Hepatocyte (in vitro differentiated cells): ENCODE data around the gene CYB561D1.

Source experiments
- EZH2 ChIP-seq: fragments of 200-600 bp; sonication (generic); IDR thresholded peaks from 2 replicates; pipeline ENCODE4 v1.6.1; 2016; ENCODE audit warnings: antibody characterized with exemption, mild to moderate bottlenecking, borderline replicate concordance
- TF ChIP-seq, protein P1 (sequence below): fragments of 200-600 bp; sonication (generic); IDR thresholded peaks from 2 replicates; pipeline ENCODE4 v1.5.1; 2016; ENCODE audit warnings: antibody characterized with exemption, mild to moderate bottlenecking; ENCODE audit not compliant: poor library complexity

DNA sequence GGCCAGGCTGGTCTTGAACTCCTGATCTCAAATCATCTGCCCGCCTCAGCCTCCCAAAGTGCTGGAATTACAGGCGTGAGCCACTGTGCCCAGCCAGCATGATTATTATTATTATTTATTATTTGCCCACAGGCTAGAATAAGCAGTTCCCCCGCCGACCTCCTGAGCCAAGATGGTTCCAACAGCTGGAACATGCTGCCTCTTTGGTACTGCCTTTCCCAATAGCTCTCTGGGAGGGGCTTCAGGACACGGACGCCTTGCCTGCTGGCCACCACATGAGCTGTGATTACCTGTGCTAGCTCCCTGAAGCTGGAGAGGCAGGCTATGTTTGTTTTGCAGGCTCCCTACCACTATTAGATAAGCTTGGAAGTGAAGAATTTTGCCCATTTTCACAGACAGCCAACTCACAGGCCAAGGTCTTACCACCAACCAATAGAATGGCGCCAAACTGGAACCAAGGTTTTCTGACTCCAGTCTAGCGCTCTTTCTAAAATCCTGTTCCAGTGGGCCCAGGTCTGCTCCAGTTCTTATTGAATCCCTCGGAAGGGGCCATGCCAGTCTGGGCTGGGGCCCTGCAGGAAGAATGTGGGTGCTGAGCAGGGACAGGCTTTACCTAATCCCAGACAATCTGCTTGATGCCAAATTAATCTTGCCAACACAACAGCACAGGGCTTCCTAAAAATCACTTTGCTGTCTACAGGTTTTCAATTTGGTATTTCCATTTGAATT is 43.7 kb downstream of the CYB561D1 start:
- TF ChIP-seq, protein P1, sequence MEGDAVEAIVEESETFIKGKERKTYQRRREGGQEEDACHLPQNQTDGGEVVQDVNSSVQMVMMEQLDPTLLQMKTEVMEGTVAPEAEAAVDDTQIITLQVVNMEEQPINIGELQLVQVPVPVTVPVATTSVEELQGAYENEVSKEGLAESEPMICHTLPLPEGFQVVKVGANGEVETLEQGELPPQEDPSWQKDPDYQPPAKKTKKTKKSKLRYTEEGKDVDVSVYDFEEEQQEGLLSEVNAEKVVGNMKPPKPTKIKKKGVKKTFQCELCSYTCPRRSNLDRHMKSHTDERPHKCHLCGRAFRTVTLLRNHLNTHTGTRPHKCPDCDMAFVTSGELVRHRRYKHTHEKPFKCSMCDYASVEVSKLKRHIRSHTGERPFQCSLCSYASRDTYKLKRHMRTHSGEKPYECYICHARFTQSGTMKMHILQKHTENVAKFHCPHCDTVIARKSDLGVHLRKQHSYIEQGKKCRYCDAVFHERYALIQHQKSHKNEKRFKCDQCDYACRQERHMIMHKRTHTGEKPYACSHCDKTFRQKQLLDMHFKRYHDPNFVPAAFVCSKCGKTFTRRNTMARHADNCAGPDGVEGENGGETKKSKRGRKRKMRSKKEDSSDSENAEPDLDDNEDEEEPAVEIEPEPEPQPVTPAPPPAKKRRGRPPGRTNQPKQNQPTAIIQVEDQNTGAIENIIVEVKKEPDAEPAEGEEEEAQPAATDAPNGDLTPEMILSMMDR = no peak
- no peak for TF ChIP-seq EZH2
